ENCODE measurements around the gene C19orf25.
A peak's percentile ranks its signal among the peaks of the same experiment; 100 is the strongest.
"Not testable (repeated sequence)": the region's sequence is repeated elsewhere in the genome, so short reads cannot be mapped to it uniquely, and the experiment has no call there.

The C19orf25 gene

DNA sequence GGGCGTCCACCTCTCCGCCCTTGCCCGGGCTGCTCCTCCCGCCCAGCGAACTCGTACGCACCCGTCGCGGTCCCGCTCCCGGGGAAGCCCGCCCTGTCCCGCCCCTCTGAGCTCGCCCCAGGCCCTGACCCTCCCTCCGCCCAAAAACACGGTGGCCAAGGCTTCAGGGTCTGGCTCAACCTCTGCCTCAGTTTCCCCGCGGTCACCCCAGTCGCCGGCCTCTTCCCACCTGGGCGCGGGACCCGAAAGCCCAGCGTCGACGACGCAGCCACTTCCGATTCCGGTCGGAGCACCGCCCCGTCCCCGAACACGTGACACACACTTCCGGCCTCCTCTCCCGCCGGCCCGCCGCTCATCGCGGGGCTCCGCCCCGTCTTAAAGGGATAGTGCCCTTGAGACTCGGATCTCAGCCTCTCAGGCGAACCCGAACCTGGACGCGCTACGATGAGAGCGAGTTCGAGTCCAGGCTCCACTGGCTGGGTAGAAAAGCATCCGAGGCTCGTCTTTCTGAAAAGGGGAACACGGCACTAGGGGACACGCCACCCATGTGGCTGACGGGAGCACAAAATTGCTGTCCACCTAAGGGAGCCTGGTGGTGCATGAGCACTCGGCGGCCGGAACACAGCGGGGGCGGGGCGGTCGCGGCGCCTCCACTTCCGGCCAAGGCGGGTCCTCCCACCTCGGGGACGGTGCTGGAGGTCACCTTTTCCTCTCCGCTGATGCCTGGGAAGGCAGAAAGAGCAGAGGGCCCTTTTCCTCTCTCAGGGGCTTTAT is at the start of gene C19orf25:
C19orf25 (minus strand) TSS at position 282 of the 774 bp plus-strand sequence. CDS start 312 bp downstream, outside the sequence.
- peak; percentile 61 to 86 (median 80) for DNase-seq (ENCODE audit: low read depth in 3 of 3, low spot score in 1 of 3)

DNA sequence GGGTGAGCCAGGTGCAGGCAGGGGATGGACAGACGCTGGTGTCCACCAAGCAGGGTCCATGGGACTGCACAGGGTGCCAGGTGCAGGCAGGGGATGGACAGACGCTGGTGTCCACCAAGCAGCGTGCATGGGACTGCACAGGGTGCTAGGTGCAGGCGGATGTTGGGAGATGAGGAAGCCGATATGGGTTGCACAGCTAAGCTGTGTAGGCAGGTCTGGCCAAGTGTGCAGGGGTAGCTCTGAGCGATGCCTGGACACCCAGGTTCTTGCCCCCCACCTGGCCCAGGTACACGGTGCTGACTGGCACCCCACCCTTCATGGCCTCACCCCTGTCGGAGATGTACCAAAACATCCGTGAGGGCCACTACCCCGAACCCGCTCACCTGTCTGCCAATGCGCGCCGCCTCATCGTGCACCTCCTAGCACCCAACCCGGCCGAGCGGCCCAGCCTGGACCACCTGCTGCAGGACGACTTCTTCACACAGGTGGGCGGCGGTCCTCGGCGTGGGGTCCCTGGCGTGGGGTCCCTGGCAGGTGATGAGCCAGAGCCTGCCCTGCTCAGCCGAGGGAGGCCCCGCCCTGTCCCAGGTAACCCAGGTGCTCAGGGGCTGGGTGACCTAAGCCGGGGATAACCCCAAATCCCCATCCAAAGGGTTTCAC is 48.8 kb upstream of the C19orf25 start:
- DNase-seq (ENCODE audit: low read depth in 3 of 3, low spot score in 1 of 3): no peak

DNA sequence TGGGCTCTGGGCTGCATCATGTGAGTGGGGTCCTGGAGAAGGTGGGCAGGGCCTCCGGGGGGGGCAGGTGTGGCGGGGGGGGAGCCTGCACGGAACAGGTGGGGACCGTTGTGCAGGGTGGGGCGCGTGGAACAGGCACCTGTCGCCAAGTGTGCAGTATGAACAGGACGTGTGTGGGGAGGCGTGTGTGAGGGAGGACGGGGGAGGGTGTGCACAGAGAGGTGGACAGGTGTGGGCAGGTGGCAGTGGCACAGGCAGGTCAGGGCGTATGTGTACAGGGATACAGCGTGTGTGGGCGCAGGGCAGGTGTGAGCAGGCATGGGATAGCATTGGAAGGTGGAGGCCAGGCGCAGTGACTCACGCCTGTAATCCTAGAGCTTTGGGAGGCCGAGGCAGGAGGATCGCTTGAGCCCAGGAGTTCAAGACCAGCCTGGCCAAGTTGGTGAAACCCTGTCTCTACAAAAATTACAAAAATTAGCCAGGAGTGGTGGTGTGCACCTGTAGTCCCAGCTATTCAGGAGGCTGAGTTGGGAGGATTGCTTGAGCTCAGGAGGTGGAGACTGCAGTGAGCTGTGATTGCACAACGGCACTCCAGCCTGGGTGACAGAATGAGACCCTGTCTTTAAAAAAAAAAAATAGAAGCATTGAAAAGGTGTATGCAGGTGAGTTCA is 48.1 kb upstream of the C19orf25 start:
- no peak for DNase-seq (ENCODE audit: low read depth in 3 of 3, low spot score in 1 of 3)

DNA sequence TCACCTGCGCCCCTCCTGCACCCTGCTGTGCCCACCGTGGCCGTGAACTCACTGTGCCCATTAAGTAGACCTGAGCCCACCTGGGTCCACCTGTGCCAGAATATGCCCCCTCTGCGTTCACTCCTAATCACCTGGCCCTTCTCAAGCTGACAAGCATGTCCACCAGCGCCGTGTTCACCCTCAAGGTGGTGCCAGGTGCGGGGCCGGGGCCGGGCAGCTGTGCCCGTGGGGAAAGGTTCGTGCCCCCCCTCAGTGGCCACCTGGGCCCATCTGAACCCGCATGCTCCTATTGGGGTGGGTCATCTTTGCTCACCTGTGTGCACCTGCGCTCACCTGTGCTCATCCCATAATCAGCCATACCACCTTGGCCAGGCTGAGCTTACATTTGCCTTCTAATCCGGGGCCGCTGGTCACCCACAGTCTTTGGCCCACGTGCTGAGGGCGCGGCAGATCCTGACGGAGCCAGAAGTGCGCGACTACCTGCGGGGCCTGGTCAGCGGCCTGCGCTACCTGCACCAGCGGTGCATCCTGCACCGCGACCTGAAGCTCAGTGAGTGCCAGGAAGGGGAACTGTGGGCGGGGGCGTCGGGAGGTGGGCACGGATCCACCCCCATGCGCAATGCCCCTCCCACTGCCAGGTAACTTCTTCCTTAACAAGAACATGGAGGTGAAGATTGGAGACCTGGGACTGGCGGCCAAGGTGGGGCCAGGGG is 47.2 kb upstream of the C19orf25 start:
- DNase-seq (ENCODE audit: low read depth in 3 of 3, low spot score in 1 of 3): no peak

- no peak for DNase-seq (ENCODE audit: low read depth in 3 of 3, low spot score in 1 of 3)
Observed at GRCh38 chr19:1525343-1525742, 46.3 kb upstream of the C19orf25 start.

DNA sequence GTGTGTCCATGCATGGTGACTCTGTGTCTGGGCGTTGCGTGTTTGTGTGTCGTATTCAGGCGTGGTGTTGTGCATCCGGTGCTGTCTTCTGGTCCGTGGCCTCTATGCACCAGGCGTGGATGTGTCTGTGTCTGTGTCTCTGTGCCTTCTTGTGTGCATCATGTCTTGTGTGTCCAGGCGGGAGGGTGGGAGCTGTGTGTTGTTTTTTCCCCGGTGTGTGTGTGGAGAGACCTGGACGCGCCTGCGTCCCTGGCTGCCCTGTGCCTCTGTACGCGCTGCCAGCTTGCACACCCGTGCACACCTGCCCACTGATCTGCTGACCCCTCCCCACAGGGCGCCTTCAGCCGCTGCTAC is 45.9 kb upstream of the C19orf25 start:
- no peak for DNase-seq (ENCODE audit: low read depth in 3 of 3, low spot score in 1 of 3)

DNA sequence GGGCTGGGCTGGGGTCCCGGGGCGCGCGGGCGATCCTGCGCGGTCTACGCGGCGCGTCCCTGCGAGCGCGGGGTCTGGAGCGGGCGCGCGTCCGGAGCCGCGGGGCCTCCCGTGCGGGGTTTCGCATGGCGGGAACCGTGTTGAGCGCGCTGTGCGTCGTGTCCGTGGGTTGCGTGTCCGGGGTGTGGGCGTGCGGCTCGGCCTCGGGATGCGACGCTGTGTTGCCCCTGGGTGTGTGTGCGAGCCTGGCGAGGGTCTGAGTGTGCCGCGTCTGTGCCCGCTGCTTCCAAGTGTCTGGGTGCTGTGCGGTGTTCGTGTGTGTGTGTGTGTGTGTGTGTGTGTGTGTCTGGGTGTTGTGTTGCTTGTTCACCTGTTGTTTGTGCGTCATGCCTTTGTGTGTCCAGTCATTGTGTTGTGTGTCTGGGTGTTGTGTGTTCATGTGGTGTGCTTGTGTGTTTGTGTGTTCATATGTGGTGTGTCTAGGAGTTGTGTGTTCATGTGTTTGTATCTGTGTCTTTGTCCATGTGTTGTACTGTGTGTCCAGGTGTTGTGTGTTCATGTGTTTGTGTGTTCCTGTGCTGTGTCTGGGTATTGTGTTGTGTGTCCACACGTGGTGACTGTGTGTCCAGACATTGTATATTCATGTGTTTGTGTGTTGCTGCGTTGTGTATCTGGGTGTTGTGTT is 45.4 kb upstream of the C19orf25 start:
- no peak for DNase-seq (ENCODE audit: low read depth in 3 of 3, low spot score in 1 of 3)

DNA sequence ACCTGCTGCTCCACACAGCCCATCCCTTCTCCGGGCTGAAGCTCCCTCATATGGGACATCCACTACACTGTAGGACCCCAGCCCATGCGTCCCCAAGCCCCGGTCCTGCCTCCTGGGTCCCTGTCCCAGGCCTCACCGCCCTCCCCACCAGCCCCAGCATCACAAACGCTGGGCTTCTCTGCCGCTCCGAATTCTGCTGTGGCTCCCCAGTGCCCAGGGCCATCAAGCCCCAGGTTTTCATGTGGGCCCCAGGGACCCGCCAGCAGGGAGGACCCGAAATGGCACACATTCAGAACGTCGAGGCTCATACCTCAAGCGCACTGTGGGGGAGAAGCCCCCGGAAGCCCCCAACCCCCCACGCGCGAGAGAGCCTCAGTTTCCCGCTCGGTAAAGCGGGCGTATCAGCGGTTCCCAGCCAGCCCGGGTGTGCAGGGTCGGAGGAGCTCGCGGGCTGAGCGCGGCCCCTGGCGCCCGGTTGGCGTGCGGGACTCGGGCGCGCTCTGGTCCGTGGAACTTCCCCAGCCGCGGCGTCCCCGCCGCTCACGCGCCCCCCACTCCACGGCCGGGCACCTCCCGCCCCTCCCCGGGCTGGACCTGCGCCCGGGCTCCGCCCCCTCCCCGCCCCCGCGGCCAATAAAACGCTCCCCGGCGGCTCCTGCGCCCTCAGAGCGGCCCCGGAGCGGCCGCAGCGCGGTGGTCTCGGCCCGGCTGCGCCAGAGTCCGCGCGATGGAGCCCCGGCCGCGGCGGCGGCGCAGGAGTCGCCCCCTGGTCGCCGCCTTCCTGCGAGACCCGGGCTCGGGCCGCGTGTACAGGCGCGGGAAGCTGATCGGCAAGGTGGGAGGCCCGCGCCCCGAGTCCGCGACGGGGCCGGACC is 44.6 kb upstream of the C19orf25 start, which contains the start of gene PLK5:
PLK5 (plus strand) TSS at position 666 of the 875 bp plus-strand sequence. CDS start 2,920 bp downstream, outside the sequence.
- DNase-seq (ENCODE audit: low read depth in 3 of 3, low spot score in 1 of 3): no peak

DNA sequence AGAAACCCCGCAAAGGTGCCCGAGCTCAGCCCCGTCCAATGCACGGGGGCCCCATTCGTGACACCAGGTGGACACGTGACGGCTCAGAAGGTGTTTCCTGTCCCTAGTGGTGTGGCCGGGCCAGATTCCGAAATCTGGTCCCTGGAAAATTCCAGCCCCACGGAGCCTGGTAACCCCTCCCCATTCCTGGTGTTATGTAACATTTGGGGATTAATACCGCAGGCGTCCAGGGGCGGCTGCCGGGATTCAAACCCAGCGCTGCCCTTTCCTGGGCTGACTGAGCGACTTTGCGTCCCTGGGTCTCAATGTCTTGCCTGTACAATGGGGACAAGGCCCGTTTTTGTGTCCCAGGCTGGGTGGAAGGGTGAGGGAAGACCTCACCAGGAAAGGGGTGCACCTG is 43.8 kb upstream of the C19orf25 start:
- DNase-seq (ENCODE audit: low read depth in 3 of 3, low spot score in 1 of 3): no peak

DNA sequence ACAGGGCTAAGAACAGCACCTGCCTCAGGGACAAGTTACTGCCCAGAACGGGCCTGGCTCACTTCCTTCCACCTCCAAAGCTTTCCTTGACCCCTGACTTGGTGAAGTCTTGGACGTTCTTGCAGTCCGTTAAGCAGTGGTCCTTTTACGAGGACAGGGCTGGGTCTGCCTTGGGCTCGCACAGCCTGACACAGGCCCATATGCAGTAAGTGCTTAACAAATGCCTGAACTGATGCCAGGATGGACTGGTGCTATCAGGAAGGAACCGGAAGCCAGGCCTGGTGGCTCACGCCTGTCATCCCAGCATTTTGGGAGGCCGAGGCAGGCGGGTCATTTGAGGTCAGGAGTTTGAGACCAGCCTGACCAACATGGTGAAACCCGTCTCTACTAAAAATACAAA is 43.0 kb upstream of the C19orf25 start:
- no peak for DNase-seq (ENCODE audit: low read depth in 3 of 3, low spot score in 1 of 3)

- no peak for DNase-seq (ENCODE audit: low read depth in 3 of 3, low spot score in 1 of 3)
Observed at GRCh38 chr19:1521636-1522035, 42.6 kb upstream of the C19orf25 start.

GRCh38 chr19:1520203-1520780 is 41.3 kb upstream of the C19orf25 start:
- DNase-seq (ENCODE audit: low read depth in 3 of 3, low spot score in 1 of 3): no peak

DNA sequence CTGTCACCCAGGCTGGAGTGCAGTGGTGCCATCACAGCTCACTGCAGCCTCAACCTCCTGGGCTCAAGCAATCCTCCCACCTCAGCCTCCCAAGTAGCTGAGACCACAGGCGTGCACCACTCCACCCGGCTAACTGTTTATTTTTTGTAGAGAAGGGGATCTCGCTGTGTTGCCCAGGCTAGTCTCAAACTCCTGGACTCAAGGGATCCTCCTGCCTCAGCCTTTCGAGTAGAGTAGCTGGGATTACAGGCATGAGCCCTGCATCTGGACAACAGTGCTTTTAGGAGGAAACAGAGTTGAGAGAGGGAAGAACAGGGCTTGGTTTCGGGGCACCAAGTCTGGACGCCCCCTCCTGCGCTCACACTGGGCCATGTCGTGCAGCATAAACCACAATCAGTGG is 40.8 kb upstream of the C19orf25 start:
- not testable (repeated sequence) for DNase-seq (ENCODE audit: low read depth in 3 of 3, low spot score in 1 of 3)

DNA sequence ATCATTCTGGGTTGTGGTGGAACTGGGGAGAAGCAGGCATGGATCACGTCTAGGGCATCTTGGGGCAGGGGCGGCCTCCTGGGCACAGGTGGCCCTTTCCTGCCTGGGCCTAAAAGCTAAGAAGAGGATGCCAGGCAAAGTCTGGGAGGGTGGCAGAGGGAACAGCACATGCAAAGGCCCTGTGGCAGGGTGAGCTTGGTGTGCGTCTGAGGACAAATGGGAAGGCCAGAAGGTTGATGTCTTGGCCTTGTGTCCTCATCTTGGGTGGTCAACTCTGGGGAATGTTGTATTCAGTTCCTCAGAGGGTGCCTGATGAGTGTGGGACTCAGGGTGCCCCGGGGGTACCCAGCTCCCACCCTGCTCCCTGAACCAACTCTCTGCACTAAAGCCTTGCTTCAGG is 39.5 kb upstream of the C19orf25 start:
- no peak for DNase-seq (ENCODE audit: low read depth in 3 of 3, low spot score in 1 of 3)

GRCh38 chr19:1516395-1516753 is 37.4 kb upstream of the C19orf25 start:
- DNase-seq (ENCODE audit: low read depth in 3 of 3, low spot score in 1 of 3): no peak

GRCh38 chr19:1514986-1515721 is 36.1 kb upstream of the C19orf25 start:
- DNase-seq (ENCODE audit: low read depth in 3 of 3, low spot score in 1 of 3): no peak

DNA sequence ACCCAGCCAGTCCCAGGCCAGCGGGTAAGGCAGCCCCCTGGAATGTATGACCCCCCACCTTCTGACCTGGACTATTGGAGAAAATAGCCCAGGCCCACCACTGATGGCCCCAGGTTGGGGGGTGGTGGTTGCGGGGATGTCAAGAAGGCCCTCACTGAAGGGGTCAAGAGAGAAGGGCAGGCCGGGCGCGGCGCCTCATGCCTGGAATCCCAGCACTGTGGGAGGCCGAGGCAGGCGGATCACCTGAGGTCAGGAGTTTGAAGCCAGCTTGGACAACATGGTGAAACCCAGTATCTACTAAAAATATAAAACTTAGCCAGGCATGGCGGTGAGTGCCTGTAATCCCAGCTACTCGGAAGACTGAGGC is 35.3 kb upstream of the C19orf25 start:
- no peak for DNase-seq (ENCODE audit: low read depth in 3 of 3, low spot score in 1 of 3)

- DNase-seq (ENCODE audit: low read depth in 3 of 3, low spot score in 1 of 3): peak in 2 of 3 donors; percentile 35 to 53
Observed at GRCh38 chr19:1513499-1514294, 34.7 kb upstream of the C19orf25 start.
